ENCODE measurements around the gene LRRC46.

The LRRC46 gene

GRCh38 chr17:47829870-47830269 lies 1.6 kb upstream of the LRRC46 start:
- H3K27me3 ChIP-seq (ENCODE audit: control insufficient read depth in 5 of 5, insufficient read depth in 4 of 5, low read length in 5 of 5), result no peaks in the 10 kb centered on the region
- no peak overlapping the region for H3K27ac ChIP-seq (ENCODE audit: low read depth, low read length)
- no peaks in the 10 kb centered on the region for H3K9me3 ChIP-seq (ENCODE audit: control insufficient read depth in 5 of 5, low read length in 5 of 5)
- H3K36me3 ChIP-seq (ENCODE audit: control insufficient read depth in 5 of 5, insufficient read depth in 5 of 5, low read length in 5 of 5), result peaks cover 0 to 35% (median 28%) of the 10 kb centered on the region in 5 donors
- peaks cover 8 to 43% (median 38%) of the 10 kb centered on the region in 5 donors for H3K4me1 ChIP-seq (ENCODE audit: control insufficient read depth in 5 of 5, insufficient read depth in 5 of 5, low read length in 5 of 5)
- no peak overlapping the region for H3K9ac ChIP-seq (ENCODE audit: low read length in 5 of 5)
- H3K4me3 ChIP-seq (ENCODE audit: low read depth in 1 of 5, low read length in 5 of 5), result no peak overlapping the region

GRCh38 chr17:47830396-47831002 lies 971 bp upstream of the LRRC46 start:
- peaks cover 0 to 35% (median 25%) of the 10 kb centered on the region in 5 donors for H3K36me3 ChIP-seq (ENCODE audit: control insufficient read depth in 5 of 5, insufficient read depth in 5 of 5, low read length in 5 of 5)

GRCh38 chr17:47831934-47832327 lies 461 bp downstream of the LRRC46 start:
- peak overlapping the region; percentile 71 to 99 (median 98) for H3K4me3 ChIP-seq (ENCODE audit: low read depth in 1 of 5, low read length in 5 of 5)
- no peaks in the 10 kb centered on the region for H3K9me3 ChIP-seq (ENCODE audit: control insufficient read depth in 5 of 5, low read length in 5 of 5)
- H3K36me3 ChIP-seq (ENCODE audit: control insufficient read depth in 5 of 5, insufficient read depth in 5 of 5, low read length in 5 of 5), result peaks cover 0 to 36% (median 27%) of the 10 kb centered on the region in 5 donors
- H3K9ac ChIP-seq (ENCODE audit: low read length in 5 of 5), result peak overlapping the region in 3 of 5 donors; percentile 51 to 90 (median 55)
- no peaks in the 10 kb centered on the region for H3K27me3 ChIP-seq (ENCODE audit: control insufficient read depth in 5 of 5, insufficient read depth in 4 of 5, low read length in 5 of 5)
- H3K27ac ChIP-seq (ENCODE audit: low read depth, low read length), result peak overlapping the region; percentile 63
- peaks cover 8 to 63% (median 57%) of the 10 kb centered on the region in 5 donors for H3K4me1 ChIP-seq (ENCODE audit: control insufficient read depth in 5 of 5, insufficient read depth in 5 of 5, low read length in 5 of 5)

More at GRCh38 chr17:47830396-47831002, 971 bp upstream of the LRRC46 start:
- Histone ChIP-seq H3K4me3 (ENCODE audit: low read depth in 1 of 5, low read length in 5 of 5) (peak overlapping the region; percentile 87 to 99 (median 98)), H3K9me3 (ENCODE audit: control insufficient read depth in 5 of 5, low read length in 5 of 5) (no peaks in the 10 kb centered on the region), H3K9ac (ENCODE audit: low read length in 5 of 5) (peak overlapping the region in 3 of 5 donors; percentile 80 to 90 (median 80)), H3K4me1 (ENCODE audit: control insufficient read depth in 5 of 5, insufficient read depth in 5 of 5, low read length in 5 of 5) (peaks cover 8 to 50% (median 42%) of the 10 kb centered on the region in 5 donors), H3K27me3 (ENCODE audit: control insufficient read depth in 5 of 5, insufficient read depth in 4 of 5, low read length in 5 of 5) (no peaks in the 10 kb centered on the region), H3K27ac (ENCODE audit: low read depth, low read length) (peak overlapping the region; percentile 63)

- Histone ChIP-seq H3K9me3 (ENCODE audit: control insufficient read depth in 5 of 5, low read length in 5 of 5) (no peaks in the 10 kb centered on the region), H3K27me3 (ENCODE audit: control insufficient read depth in 5 of 5, insufficient read depth in 4 of 5, low read length in 5 of 5) (no peaks in the 10 kb centered on the region), H3K36me3 (ENCODE audit: control insufficient read depth in 5 of 5, insufficient read depth in 5 of 5, low read length in 5 of 5) (peaks cover 0 to 39% (median 25%) of the 10 kb centered on the region in 5 donors), H3K4me1 (ENCODE audit: control insufficient read depth in 5 of 5, insufficient read depth in 5 of 5, low read length in 5 of 5) (peaks cover 21 to 92% (median 85%) of the 10 kb centered on the region in 5 donors), H3K27ac (ENCODE audit: low read depth, low read length) (peak overlapping the region; percentile 19), H3K9ac (ENCODE audit: low read length in 5 of 5) (peak overlapping the region in 1 of 5 donors; percentile 13), H3K4me3 (ENCODE audit: low read depth in 1 of 5, low read length in 5 of 5) (no peak overlapping the region)
These were observed 3.3 kb downstream of the LRRC46 start for GRCh38 chr17:47834756-47835155.

- Histone ChIP-seq H3K27me3 (ENCODE audit: control insufficient read depth in 5 of 5, insufficient read depth in 4 of 5, low read length in 5 of 5) (no peaks in the 10 kb centered on the region), H3K36me3 (ENCODE audit: control insufficient read depth in 5 of 5, insufficient read depth in 5 of 5, low read length in 5 of 5) (peaks cover 0 to 39% (median 25%) of the 10 kb centered on the region in 5 donors), H3K27ac (ENCODE audit: low read depth, low read length) (peak overlapping the region; percentile 84), H3K4me3 (ENCODE audit: low read depth in 1 of 5, low read length in 5 of 5) (no peak overlapping the region), H3K9me3 (ENCODE audit: control insufficient read depth in 5 of 5, low read length in 5 of 5) (no peaks in the 10 kb centered on the region), H3K4me1 (ENCODE audit: control insufficient read depth in 5 of 5, insufficient read depth in 5 of 5, low read length in 5 of 5) (peaks cover 21 to 94% (median 83%) of the 10 kb centered on the region in 5 donors), H3K9ac (ENCODE audit: low read length in 5 of 5) (peak overlapping the region in 3 of 5 donors; percentile 15 to 75 (median 21))
These were observed 5.1 kb downstream of the LRRC46 start for GRCh38 chr17:47836601-47837000.

- H3K9me3 ChIP-seq (ENCODE audit: control insufficient read depth in 5 of 5, low read length in 5 of 5), result no peaks in the 10 kb centered on the region
- H3K27me3 ChIP-seq (ENCODE audit: control insufficient read depth in 5 of 5, insufficient read depth in 4 of 5, low read length in 5 of 5), result no peaks in the 10 kb centered on the region
- peaks cover 21 to 85% (median 77%) of the 10 kb centered on the region in 5 donors for H3K4me1 ChIP-seq (ENCODE audit: control insufficient read depth in 5 of 5, insufficient read depth in 5 of 5, low read length in 5 of 5)
- peaks cover 0 to 39% (median 25%) of the 10 kb centered on the region in 5 donors for H3K36me3 ChIP-seq (ENCODE audit: control insufficient read depth in 5 of 5, insufficient read depth in 5 of 5, low read length in 5 of 5)
- peak overlapping the region; percentile 84 for H3K27ac ChIP-seq (ENCODE audit: low read depth, low read length)
- peak overlapping the region in 1 of 5 donors; percentile 22 for H3K4me3 ChIP-seq (ENCODE audit: low read depth in 1 of 5, low read length in 5 of 5)
- peak overlapping the region; percentile 22 to 84 (median 57) for H3K9ac ChIP-seq (ENCODE audit: low read length in 5 of 5)
These were observed 6.0 kb downstream of the LRRC46 start for GRCh38 chr17:47837401-47838039.

- Histone ChIP-seq H3K27ac (ENCODE audit: low read depth, low read length) (peak overlapping the region; percentile 84), H3K9me3 (ENCODE audit: control insufficient read depth in 5 of 5, low read length in 5 of 5) (no peaks in the 10 kb centered on the region)
These were observed 7.2 kb downstream of the LRRC46 start for GRCh38 chr17:47838636-47839035.

GRCh38 chr17:47839071-47839470 lies 7.6 kb downstream of the LRRC46 start:
- H3K9ac ChIP-seq (ENCODE audit: low read length in 5 of 5), result no peak overlapping the region

More at GRCh38 chr17:47838636-47839035, 7.2 kb downstream of the LRRC46 start:
- Histone ChIP-seq H3K36me3 (ENCODE audit: control insufficient read depth in 5 of 5, insufficient read depth in 5 of 5, low read length in 5 of 5) (peaks cover 0 to 39% (median 25%) of the 10 kb centered on the region in 5 donors), H3K27me3 (ENCODE audit: control insufficient read depth in 5 of 5, insufficient read depth in 4 of 5, low read length in 5 of 5) (no peaks in the 10 kb centered on the region), H3K9ac (ENCODE audit: low read length in 5 of 5) (peak overlapping the region in 3 of 5 donors; percentile 52 to 84 (median 75)), H3K4me1 (ENCODE audit: control insufficient read depth in 5 of 5, insufficient read depth in 5 of 5, low read length in 5 of 5) (peaks cover 21 to 83% (median 73%) of the 10 kb centered on the region in 5 donors), H3K4me3 (ENCODE audit: low read depth in 1 of 5, low read length in 5 of 5) (peak overlapping the region in 2 of 5 donors; percentile 6 to 31)

GRCh38 chr17:47840001-47840741 lies 8.7 kb downstream of the LRRC46 start:
- H3K27ac ChIP-seq (ENCODE audit: low read depth, low read length), result peak overlapping the region; percentile 84

More at GRCh38 chr17:47839071-47839470, 7.6 kb downstream of the LRRC46 start:
- Histone ChIP-seq H3K4me1 (ENCODE audit: control insufficient read depth in 5 of 5, insufficient read depth in 5 of 5, low read length in 5 of 5) (peaks cover 18 to 79% (median 70%) of the 10 kb centered on the region in 5 donors), H3K36me3 (ENCODE audit: control insufficient read depth in 5 of 5, insufficient read depth in 5 of 5, low read length in 5 of 5) (peaks cover 0 to 39% (median 25%) of the 10 kb centered on the region in 5 donors), H3K27me3 (ENCODE audit: control insufficient read depth in 5 of 5, insufficient read depth in 4 of 5, low read length in 5 of 5) (no peaks in the 10 kb centered on the region), H3K4me3 (ENCODE audit: low read depth in 1 of 5, low read length in 5 of 5) (peak overlapping the region in 1 of 5 donors; percentile 31), H3K9me3 (ENCODE audit: control insufficient read depth in 5 of 5, low read length in 5 of 5) (no peaks in the 10 kb centered on the region), H3K27ac (ENCODE audit: low read depth, low read length) (peak overlapping the region; percentile 84)

More at GRCh38 chr17:47840001-47840741, 8.7 kb downstream of the LRRC46 start:
- H3K4me3 ChIP-seq (ENCODE audit: low read depth in 1 of 5, low read length in 5 of 5), result peak overlapping the region; percentile 69 to 94 (median 92)
- peaks cover 0 to 38% (median 25%) of the 10 kb centered on the region in 5 donors for H3K36me3 ChIP-seq (ENCODE audit: control insufficient read depth in 5 of 5, insufficient read depth in 5 of 5, low read length in 5 of 5)
- H3K27me3 ChIP-seq (ENCODE audit: control insufficient read depth in 5 of 5, insufficient read depth in 4 of 5, low read length in 5 of 5), result peaks cover 0 to 2% (median 0%) of the 10 kb centered on the region in 5 donors
- no peaks in the 10 kb centered on the region for H3K9me3 ChIP-seq (ENCODE audit: control insufficient read depth in 5 of 5, low read length in 5 of 5)
- H3K4me1 ChIP-seq (ENCODE audit: control insufficient read depth in 5 of 5, insufficient read depth in 5 of 5, low read length in 5 of 5), result peaks cover 12 to 68% (median 59%) of the 10 kb centered on the region in 5 donors
- peak overlapping the region; percentile 58 to 93 (median 86) for H3K9ac ChIP-seq (ENCODE audit: low read length in 5 of 5)
